Fibroblast of peridontal ligament (primary cell): ENCODE data around the gene SLC49A4.
A peak's percentile ranks its signal among the peaks of the same experiment; 100 is the strongest.
"Not testable (repeated sequence)": the region's sequence is repeated elsewhere in the genome, so short reads cannot be mapped to it uniquely, and the experiment has no call there.

ENCODE experiments used
- DNase-seq: peaks from one replicate; pipeline ENCODE4 v3.0.0-alpha.2; 2010; ENCODE audit errors: extremely low read depth

Gene SLC49A4, protein sequence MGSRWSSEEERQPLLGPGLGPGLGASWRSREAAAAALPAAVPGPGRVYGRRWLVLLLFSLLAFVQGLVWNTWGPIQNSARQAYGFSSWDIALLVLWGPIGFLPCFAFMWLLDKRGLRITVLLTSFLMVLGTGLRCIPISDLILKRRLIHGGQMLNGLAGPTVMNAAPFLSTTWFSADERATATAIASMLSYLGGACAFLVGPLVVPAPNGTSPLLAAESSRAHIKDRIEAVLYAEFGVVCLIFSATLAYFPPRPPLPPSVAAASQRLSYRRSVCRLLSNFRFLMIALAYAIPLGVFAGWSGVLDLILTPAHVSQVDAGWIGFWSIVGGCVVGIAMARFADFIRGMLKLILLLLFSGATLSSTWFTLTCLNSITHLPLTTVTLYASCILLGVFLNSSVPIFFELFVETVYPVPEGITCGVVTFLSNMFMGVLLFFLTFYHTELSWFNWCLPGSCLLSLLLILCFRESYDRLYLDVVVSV

DNA sequence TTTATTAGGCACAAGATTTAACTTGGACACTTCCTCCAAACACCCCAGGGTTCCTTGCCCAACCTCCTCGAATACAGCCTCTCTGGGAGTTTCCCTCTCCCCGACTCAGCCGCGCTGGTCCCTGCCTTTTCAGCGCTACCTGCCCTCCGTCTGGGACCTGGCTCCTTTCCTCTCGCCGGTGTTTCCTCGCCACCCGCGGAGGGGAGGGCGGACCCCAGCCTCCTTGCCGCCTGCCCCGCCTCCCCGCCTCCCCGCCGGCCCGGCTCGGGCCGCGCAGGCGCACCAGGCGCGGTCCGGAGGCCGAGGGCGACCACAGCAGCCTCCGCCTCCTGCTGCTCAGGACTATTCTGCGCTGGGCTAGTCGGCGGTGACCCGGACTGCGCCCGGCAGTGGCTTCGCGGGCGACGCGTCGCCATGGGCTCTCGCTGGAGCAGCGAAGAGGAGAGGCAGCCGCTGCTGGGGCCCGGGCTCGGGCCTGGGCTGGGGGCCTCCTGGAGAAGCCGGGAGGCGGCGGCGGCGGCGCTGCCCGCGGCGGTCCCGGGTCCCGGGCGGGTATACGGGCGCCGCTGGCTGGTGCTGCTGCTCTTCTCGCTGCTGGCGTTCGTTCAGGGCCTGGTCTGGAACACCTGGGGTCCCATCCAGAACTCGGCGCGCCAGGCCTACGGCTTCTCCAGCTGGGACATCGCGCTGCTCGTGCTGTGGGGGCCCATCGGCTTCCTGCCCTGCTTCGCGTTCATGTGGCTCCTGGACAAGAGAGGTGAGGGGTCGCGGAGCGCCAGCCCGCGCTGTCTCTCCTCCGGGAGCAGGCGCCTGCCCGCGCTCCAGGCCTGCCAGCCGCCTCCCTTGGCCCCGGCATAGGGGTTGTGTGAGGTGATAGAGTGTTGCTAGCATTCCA is at the start of gene SLC49A4:
Gene SLC49A4, plus strand, starts transcription at position 291 of the 895 bp plus-strand sequence. Its CDS starts 124 bp downstream, at position 415.
- peak; percentile 55 for DNase-seq

GRCh38 chr3:122745369-122746021 is 49.4 kb upstream of the SLC49A4 start:
- peak; percentile 39 for DNase-seq

GRCh38 chr3:122747295-122747694 is 47.6 kb upstream of the SLC49A4 start:
- not testable (repeated sequence) for DNase-seq

DNA sequence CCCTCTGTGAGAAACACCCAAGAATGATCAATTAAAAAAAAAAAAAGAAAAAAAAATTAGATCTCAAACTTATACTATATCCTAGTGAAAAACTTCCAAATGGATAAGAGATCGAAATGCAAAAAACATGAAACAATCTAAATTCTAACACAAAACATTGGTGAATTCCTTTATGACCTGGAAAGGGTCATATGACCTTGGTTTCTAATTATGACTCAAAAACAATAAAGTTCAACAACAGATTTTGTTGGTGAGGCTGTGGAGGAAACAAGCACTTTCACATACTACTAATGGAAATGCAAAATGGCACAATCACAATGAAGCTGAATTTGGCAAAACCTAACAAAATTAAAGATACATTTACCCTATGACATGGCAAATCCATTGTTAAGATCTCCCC is 46.5 kb upstream of the SLC49A4 start:
- no peak for DNase-seq

DNA sequence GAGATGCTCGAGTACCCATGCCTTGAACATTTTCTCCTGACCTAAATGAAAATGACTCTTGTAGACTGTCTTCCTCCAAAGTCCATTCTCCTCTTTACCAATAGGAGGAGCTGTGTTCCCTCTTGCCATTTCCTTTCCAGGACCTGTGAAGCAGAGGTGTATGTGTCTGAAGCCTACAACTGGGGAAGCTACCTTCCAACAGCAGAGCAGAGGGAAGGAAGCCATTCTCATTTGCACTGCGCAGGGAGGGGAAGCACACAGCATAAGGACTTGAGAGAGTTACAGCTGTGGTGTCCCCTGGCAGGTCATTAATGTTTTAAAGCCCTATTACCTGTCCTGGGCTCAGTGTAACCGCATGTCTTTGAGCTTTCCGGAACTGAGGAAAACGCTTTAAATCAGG is 39.9 kb upstream of the SLC49A4 start:
- peak; percentile 43 for DNase-seq

DNA sequence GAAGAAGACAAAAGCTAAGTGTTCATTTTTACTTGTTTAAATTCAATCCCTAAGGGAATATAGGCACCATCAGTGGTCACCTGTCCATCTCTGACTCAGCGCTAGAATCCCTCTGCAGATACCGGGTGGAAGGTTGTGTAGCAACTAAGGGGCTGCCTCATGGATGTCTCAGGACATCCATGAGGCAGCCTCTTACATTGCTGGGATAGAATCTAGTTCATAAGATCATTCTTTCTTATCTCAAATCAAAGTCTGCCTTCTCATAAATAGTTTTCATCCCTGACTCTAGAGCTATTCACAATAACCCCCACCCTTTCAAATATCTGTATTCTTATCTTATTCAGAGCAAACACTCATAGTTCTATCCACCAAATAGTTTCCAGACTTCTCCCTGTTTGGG is 39.4 kb upstream of the SLC49A4 start:
- no peak for DNase-seq

GRCh38 chr3:122758877-122759560 is 35.9 kb upstream of the SLC49A4 start:
- DNase-seq, result no peak

DNA sequence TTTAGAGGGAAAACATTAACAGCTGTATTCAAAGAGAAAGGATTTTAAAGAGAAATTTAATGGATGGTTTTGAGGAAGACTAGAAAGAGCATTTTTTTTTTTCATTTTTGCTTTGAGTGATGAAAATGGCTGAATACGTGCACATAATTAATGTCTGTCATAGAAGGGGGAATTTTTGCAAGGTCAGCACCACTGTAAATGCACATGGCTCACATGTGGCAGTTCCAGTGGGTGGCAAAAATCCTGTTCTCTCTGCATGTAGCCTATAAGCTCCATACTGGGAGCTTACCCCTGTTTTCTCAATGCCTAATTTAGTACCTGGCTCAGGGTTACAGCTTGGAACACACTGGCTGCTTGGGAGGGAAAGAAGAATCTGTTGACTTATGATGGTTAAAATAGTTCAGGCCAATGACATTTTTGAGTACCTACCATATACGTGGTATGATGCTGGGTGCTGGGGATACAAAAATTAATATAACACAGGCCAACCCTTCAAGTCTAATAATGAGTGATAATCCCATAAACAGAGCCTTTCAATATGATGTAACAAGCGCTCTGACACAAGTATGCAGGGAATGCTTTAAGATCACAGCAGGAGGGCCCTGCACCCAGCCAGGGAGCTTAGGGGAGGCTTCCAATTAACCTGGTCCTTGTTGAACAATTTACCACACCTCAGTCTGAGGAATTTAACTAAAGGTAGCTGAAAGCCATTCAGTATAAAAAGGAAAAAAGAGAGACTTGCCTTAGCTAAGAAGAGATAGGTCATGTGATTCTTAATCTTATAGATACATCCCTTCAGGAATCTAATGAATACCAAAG is 34.2 kb upstream of the SLC49A4 start:
- no peak for DNase-seq

DNA sequence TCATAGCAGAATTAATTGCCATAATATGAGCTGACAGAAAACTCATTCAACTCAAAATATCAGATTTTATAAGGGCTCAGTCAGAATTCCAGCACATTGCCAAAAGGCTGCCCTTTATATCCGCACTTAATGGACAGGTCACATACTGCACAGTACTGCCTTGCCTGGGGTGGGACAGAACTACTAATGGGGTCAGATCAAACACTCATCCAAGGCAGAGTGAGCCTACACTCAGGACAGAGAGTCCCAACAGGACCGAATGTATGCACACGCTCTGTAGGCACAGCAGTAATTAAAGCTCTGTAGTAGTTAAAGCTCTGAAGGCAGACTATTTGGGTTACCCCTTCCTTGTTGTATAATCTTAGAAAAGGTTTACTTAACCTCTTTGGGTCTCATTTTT is 28.4 kb upstream of the SLC49A4 start:
- DNase-seq, result no peak

GRCh38 chr3:122767540-122768372 is 27.1 kb upstream of the SLC49A4 start:
- no peak for DNase-seq

GRCh38 chr3:122770521-122771202 is 24.2 kb upstream of the SLC49A4 start:
- no peak for DNase-seq

- no peak for DNase-seq
Observed at GRCh38 chr3:122772827-122773226, 22.0 kb upstream of the SLC49A4 start.

DNA sequence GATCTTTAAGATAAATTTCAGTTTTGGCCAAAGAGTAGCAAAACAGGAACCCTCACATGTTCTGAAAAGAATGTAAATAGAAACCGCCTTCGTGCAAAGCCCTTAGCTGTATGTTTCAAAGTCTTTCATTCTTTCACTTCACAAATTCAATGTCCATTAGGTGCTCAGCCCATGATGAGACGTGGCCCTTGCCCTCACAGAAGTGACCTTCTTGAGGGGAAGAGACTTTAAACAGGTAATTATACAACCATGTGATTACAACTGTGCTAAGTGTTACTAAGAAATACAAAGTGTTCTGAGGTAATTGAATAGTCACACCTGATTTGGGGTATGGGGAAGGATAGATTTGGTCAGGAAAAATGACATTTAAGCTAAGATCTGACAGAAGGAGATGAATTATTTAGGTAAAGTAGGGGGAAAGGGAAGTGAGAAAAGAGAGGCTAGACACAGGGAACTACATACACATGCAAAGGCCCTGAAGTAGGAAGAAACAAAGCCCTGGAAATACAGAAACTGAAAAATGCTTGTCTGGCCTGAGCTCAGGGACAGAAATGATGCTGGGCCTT is 20.8 kb upstream of the SLC49A4 start:
- DNase-seq, result no peak

DNA sequence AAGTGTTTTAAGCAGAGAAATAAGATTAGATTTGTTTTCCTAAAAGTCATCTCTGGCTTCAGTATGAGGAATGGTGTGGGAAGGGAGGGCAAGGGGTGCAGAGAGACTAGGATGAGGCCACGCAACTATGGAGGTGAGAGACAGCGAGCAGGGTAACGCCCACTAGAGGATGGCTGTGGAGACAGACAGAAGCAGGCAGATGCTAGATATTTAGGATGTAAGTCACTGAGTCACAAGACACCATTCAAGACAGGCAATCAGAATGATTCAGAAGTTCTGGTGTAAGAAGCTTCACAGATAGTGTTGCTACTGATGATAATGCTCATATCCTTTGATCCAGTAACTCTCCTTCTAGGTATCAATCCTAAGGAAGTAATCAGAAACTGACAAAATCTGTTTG is 20.3 kb upstream of the SLC49A4 start:
- DNase-seq, result peak; percentile 58

DNA sequence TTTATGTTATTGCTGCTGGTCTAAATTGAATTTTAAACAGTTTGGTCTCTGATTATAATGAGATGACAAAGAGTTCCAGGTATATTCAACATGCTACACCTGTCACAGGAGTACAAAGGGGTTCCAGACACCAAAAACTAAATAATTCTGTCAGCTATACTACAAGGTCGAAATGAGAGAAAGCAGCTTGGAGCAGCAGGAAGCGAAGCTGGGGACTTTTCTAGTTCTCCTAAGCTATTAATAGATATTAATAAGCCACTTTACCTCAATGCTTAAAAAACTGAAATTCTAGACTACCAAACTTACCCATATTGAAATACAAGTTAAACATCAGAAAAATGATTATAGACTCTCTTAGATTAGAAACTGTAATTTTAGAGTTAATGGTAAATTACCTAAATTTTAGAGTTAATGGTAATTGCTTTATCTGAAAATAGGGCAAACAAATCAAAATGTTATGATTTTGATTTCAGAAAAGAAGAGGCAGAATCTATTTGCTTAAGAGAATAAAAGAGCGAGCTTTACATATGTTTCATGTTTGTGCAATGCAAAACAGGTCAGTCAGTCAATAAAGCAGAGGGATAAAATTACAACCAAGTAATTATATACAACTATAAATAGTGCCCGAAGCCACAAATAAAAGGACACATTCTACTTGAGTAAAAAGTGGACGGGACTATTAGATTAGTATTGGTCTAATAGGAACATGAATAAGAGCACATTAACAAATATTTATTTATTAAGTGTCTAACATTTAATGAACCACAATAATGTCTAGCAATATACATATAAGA is 18.0 kb upstream of the SLC49A4 start:
- no peak for DNase-seq

DNA sequence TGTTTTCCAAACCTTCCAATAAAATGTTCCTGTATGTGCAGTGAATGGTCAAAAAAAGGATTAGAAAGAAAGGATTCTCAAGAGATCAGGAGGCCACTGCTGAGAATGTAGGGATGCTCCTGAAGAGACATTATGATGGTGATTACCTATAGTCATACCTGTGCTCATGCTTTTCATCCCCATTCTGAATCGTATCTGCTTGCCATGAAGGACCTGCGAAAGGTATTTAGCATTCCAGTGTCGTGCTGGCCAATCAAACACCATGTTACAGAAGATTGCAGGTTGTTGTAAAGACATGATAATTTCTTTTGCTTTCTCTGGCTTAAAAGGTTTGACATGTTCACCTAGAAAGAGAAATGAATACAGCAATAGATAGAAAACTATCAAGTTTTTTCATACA is 17.3 kb upstream of the SLC49A4 start:
- DNase-seq, result no peak

DNA sequence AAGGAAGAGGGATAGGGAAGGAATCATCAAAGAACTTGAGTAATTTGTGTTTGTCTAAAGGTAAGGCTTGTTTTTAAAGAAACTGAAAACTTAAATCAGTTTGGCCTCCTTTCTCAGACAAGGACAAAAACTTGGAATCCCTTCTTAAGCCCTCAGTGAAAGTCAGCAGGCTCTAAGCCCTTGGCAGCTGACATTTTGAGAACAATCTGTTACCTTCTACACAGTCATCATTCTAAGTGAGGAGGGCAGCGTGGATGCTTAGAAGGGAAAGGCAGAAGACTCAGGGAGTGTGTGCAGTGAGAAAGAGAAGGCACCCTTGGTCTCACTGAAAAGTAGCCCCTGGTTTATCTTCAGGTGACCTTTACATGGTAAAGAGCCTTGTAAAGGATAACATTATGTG is 12.1 kb upstream of the SLC49A4 start:
- no peak for DNase-seq

GRCh38 chr3:122784436-122784835 is 10.4 kb upstream of the SLC49A4 start:
- no peak for DNase-seq
